NT2/D1 (cell line): Measurements from ENCODE around the gene STX8.

ENCODE experiments used
- SUZ12 ChIP-seq: IDR thresholded peaks from 2 replicates; pipeline ENCODE4 v1.6.1; 2011; ENCODE audit not compliant: insufficient read length, insufficient read depth; ENCODE audit errors: extremely low read depth
- YY1 ChIP-seq: IDR thresholded peaks from 2 replicates; pipeline ENCODE4 v1.6.1; 2011; ENCODE audit not compliant: insufficient read length, insufficient read depth

DNA sequence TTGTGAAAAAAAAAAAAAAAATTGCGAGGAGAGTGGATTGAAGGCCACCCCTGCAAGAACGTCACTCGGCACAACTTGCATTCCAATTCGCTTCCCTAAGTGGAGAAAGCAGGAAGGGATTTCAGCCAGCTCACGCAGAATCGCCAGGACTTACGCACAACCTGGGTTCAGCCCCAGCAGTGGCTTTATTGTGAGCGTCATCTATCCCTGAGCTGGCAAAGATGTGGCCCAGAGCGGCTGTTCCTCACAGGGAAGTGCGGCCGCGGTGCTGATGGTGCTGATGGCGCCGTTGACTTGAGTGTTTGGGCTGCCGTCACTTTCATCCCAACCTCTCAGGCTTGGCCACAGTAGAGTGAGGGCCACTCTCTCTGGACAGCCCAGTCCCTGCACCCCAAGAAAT, 356.7 kb downstream of the STX8 start:
- TF ChIP-seq YY1 (no peak), SUZ12 (no peak)
